Activated CD8-positive, alpha-beta memory T cell treated with anti-CD3 and anti-CD28 coated beads, Interleukin-2, amount 10 ng/mL, durations not matched to agents 7 days and 5 days (primary cell): ENCODE measurements around the gene CTSE. TPM values are rescaled to one million over a fixed set of nuclear protein-coding genes. Genes with fewer than 3 reads are reported as not detected.
"Not testable (repeated sequence)": the region's sequence is repeated elsewhere in the genome, so short reads cannot be mapped to it uniquely, and the experiment has no call there.

ENCODE experiments used
- ATAC-seq: fragments of 150-1000 bp; cut with Tn5 transposase; one replicate; pipeline ENCODE4 v1.10.0; 2021; ENCODE audit warnings: moderate library complexity
- CTCF ChIA-PET: fragments of 350-600 bp; sonication (Branson Sonifier 250); formaldehyde crosslinking; loops from one replicate; lab custom pipeline; 2021; ENCODE audit warnings: antibody characterized with exemption; lab: Charles Lee
- DNase-seq: peaks from one replicate; pipeline ENCODE4 v3.0.0-alpha.2; 2020
- H3K27ac Mint-ChIP-seq: one replicate; pipeline ENCODE4 v1.8.0; 2021; ENCODE audit warnings: mild to moderate bottlenecking, mixed read lengths
- H3K27me3 Mint-ChIP-seq: one replicate; pipeline ENCODE4 v1.8.0; 2021; ENCODE audit warnings: mixed read lengths
- H3K36me3 Mint-ChIP-seq: one replicate; pipeline ENCODE4 v1.8.0; 2021; ENCODE audit warnings: mild to moderate bottlenecking, mixed read lengths
- H3K4me1 Mint-ChIP-seq: one replicate; pipeline ENCODE4 v1.8.0; 2021; ENCODE audit warnings: mixed read lengths
- H3K4me3 Mint-ChIP-seq: one replicate; pipeline ENCODE4 v1.8.0; 2021; ENCODE audit warnings: mild to moderate bottlenecking, moderate library complexity, mixed read lengths
- H3K9me3 Mint-ChIP-seq: one replicate; pipeline ENCODE4 v1.8.0; 2022; ENCODE audit warnings: low read depth, mixed read lengths
- total RNA-seq, 2 experiments: library from RNA; stranded (reverse); gene quantifications; one replicate each; pipeline ENCODE4 v1.2.3, GENCODE V29; 2021

CTSE gene
- total RNA-seq, 2 experiments from 2014 or later, result not detected

- CTCF ChIA-PET, result interaction anchor here (1.2 to 1.6 kb wide), 2 partner anchors 10 to 81 kb away, joined by 4 read pairs; no protein-coding TSS in a partner anchor
- not testable (repeated sequence) for ATAC-seq, H3K36me3 Mint-ChIP-seq, DNase-seq, H3K27ac Mint-ChIP-seq, H3K27me3 Mint-ChIP-seq, H3K9me3 Mint-ChIP-seq, H3K4me3 Mint-ChIP-seq, H3K4me1 Mint-ChIP-seq
Measured at GRCh38 chr1:206058289-206058926, 34.7 kb upstream of the CTSE start.

GRCh38 chr1:206055639-206056323 lies 32.1 kb upstream of the CTSE start:
- peaks cover 13% of the 10 kb centered on the region for H3K27me3 Mint-ChIP-seq
- not testable (repeated sequence) for DNase-seq, H3K36me3 Mint-ChIP-seq, H3K9me3 Mint-ChIP-seq, ATAC-seq, H3K4me3 Mint-ChIP-seq, H3K27ac Mint-ChIP-seq
- CTCF ChIA-PET, result interaction anchor here (1.1 to 3.9 kb wide), 4 partner anchors 10 to 78 kb away, joined by 3 to 15 read pairs (median 4); no protein-coding TSS in a partner anchor
- H3K4me1 Mint-ChIP-seq, result peaks cover 22% of the 10 kb centered on the region

GRCh38 chr1:206055069-206055625 lies 31.5 kb upstream of the CTSE start:
- not testable (repeated sequence) for H3K36me3 Mint-ChIP-seq, H3K4me3 Mint-ChIP-seq, DNase-seq, H3K27ac Mint-ChIP-seq, ATAC-seq, H3K9me3 Mint-ChIP-seq
- Mint-ChIP-seq H3K27me3 (peaks cover 14% of the 10 kb centered on the region), H3K4me1 (peaks cover 25% of the 10 kb centered on the region)
- CTCF ChIA-PET, result interaction anchor here (1.1 to 3.9 kb wide), 3 partner anchors 9 to 78 kb away, joined by 3 to 15 read pairs (median 4); no protein-coding TSS in a partner anchor

- H3K9me3 Mint-ChIP-seq, ATAC-seq, H3K4me3 Mint-ChIP-seq, H3K27ac Mint-ChIP-seq, CTCF ChIA-PET, DNase-seq, H3K36me3 Mint-ChIP-seq: not testable (repeated sequence)
- Mint-ChIP-seq H3K27me3 (peaks cover 18% of the 10 kb centered on the region), H3K4me1 (peaks cover 25% of the 10 kb centered on the region)
Measured at GRCh38 chr1:206053616-206054015, 29.9 kb upstream of the CTSE start.

GRCh38 chr1:206052919-206053610 lies 29.4 kb upstream of the CTSE start, which contains the start of gene RHEX:
Gene RHEX, plus strand, starts transcription at chr1:206053173. Its CDS starts 44,656 bp downstream, at chr1:206097829.
- H3K36me3 Mint-ChIP-seq, CTCF ChIA-PET, H3K4me3 Mint-ChIP-seq, H3K9me3 Mint-ChIP-seq, H3K27ac Mint-ChIP-seq: not testable (repeated sequence)
- ATAC-seq (peak; percentile 72), DNase-seq (peak; percentile 71)
- Mint-ChIP-seq H3K4me1 (peaks cover 25% of the 10 kb centered on the region), H3K27me3 (peaks cover 23% of the 10 kb centered on the region)

- ATAC-seq, H3K27ac Mint-ChIP-seq, DNase-seq, H3K9me3 Mint-ChIP-seq, H3K36me3 Mint-ChIP-seq, H3K4me3 Mint-ChIP-seq, CTCF ChIA-PET: not testable (repeated sequence)
- Mint-ChIP-seq H3K27me3 (peaks cover 28% of the 10 kb centered on the region), H3K4me1 (peaks cover 25% of the 10 kb centered on the region)
Measured at GRCh38 chr1:206052231-206052865, 28.7 kb upstream of the CTSE start.

- CTCF ChIA-PET, result interaction anchor here (0.9 kb wide), 1 partner anchor 55 kb away, joined by 3 read pairs; no protein-coding TSS in a partner anchor
- Mint-ChIP-seq H3K36me3 (no peaks in the 10 kb centered on the region), H3K9me3 (no peaks in the 10 kb centered on the region), H3K4me1 (peaks cover 25% of the 10 kb centered on the region), H3K27me3 (peaks cover 24% of the 10 kb centered on the region), H3K4me3 (no peak overlapping the region), H3K27ac (peak overlapping the region; percentile 22)
- ATAC-seq (peak; percentile 70), DNase-seq (peak; percentile 50)
Measured at GRCh38 chr1:206050655-206051235, 27.1 kb upstream of the CTSE start.

- CTCF ChIA-PET, result no interaction called here
- peaks cover 25% of the 10 kb centered on the region for H3K4me1 Mint-ChIP-seq
Measured at GRCh38 chr1:206049919-206050600, 26.4 kb upstream of the CTSE start.

GRCh38 chr1:206049293-206049692 lies 25.6 kb upstream of the CTSE start:
- H3K27me3 Mint-ChIP-seq, result peaks cover 24% of the 10 kb centered on the region
- no peaks in the 10 kb centered on the region for H3K36me3 Mint-ChIP-seq
- H3K27ac Mint-ChIP-seq, result no peak overlapping the region
- H3K4me3 Mint-ChIP-seq, result no peak overlapping the region
- no peak for DNase-seq
- CTCF ChIA-PET, result no interaction called here
- no peak for ATAC-seq
- no peaks in the 10 kb centered on the region for H3K9me3 Mint-ChIP-seq
- H3K4me1 Mint-ChIP-seq, result peaks cover 25% of the 10 kb centered on the region

More at GRCh38 chr1:206049919-206050600, 26.4 kb upstream of the CTSE start:
- Mint-ChIP-seq H3K9me3 (no peaks in the 10 kb centered on the region), H3K4me3 (no peak overlapping the region), H3K36me3 (no peaks in the 10 kb centered on the region), H3K27ac (no peak overlapping the region), H3K27me3 (peaks cover 24% of the 10 kb centered on the region)
- DNase-seq (no peak), ATAC-seq (no peak)

- H3K4me3 Mint-ChIP-seq, result no peak overlapping the region
Measured at GRCh38 chr1:206048582-206048981, 24.9 kb upstream of the CTSE start.

GRCh38 chr1:206047271-206047670 lies 23.6 kb upstream of the CTSE start:
- Mint-ChIP-seq H3K9me3 (no peaks in the 10 kb centered on the region), H3K36me3 (no peaks in the 10 kb centered on the region), H3K4me1 (peaks cover 15% of the 10 kb centered on the region), H3K27ac (no peak overlapping the region), H3K27me3 (peaks cover 27% of the 10 kb centered on the region), H3K4me3 (no peak overlapping the region)
- CTCF ChIA-PET, result no interaction called here
- DNase-seq (no peak), ATAC-seq (no peak)

More at GRCh38 chr1:206048582-206048981, 24.9 kb upstream of the CTSE start:
- H3K4me1 Mint-ChIP-seq, result peaks cover 24% of the 10 kb centered on the region
- no peak for DNase-seq
- H3K27ac Mint-ChIP-seq, result no peak overlapping the region
- CTCF ChIA-PET, result interaction anchor here (0.6 to 1.3 kb wide), 3 partner anchors 11 to 21 kb away, joined by 3 to 4 read pairs (median 3); no protein-coding TSS in a partner anchor
- ATAC-seq, result no peak
- H3K27me3 Mint-ChIP-seq, result peaks cover 23% of the 10 kb centered on the region
- no peaks in the 10 kb centered on the region for H3K36me3 Mint-ChIP-seq
- no peaks in the 10 kb centered on the region for H3K9me3 Mint-ChIP-seq

GRCh38 chr1:206041640-206042039 lies 17.9 kb upstream of the CTSE start:
- no peak overlapping the region for H3K27ac Mint-ChIP-seq
- ATAC-seq, result no peak
- H3K4me1 Mint-ChIP-seq, result peaks cover 8% of the 10 kb centered on the region
- DNase-seq, result no peak
- H3K36me3 Mint-ChIP-seq, result no peaks in the 10 kb centered on the region
- no peaks in the 10 kb centered on the region for H3K9me3 Mint-ChIP-seq
- H3K27me3 Mint-ChIP-seq, result peaks cover 45% of the 10 kb centered on the region
- H3K4me3 Mint-ChIP-seq, result no peak overlapping the region
- CTCF ChIA-PET, result interaction anchor here (1.1 kb wide), 1 partner anchor 11 kb away, joined by 3 read pairs; no protein-coding TSS in a partner anchor
